ENCODE measurements around the gene CCL22. TPM values are rescaled to one million over a fixed set of nuclear protein-coding genes. Genes with fewer than 3 reads are reported as not detected.

The CCL22 gene
- total and polyA plus RNA-seq, 7 donors: 2.9 TPM; not detected in 6

- H3K27me3 ChIP-seq: no peaks in the 10 kb centered on the region
- H3K4me1 ChIP-seq: no peaks in the 10 kb centered on the region
- H3K4me3 ChIP-seq: no peak overlapping the region
- TF ChIP-seq POLR2A (IDR thresholded peaks at IDR 0.05) (no peak), POLR2AphosphoS5 (IDR thresholded peaks at IDR 0.05) (no peak), EP300 (IDR thresholded peaks at IDR 0.05) (no peak), CTCF (IDR thresholded peaks at IDR 0.05) (no peak)
- WGBS, 2 donors: 63 to 86% methylated on average over 5 of the region's 5 CpGs
- peak overlapping the region in 1 of 4 donors; percentile 43 for H3K27ac ChIP-seq
- no peaks in the 10 kb centered on the region for H3K9me3 ChIP-seq
- intact Hi-C loops (cut with DNase I): no loop called here
- H3K36me3 ChIP-seq: no peaks in the 10 kb centered on the region
- DNase-seq: no peak
These were observed 50.5 kb downstream of the CCL22 start for GRCh38 chr16:57409065-57409464.

GRCh38 chr16:57409870-57410587, 51.4 kb downstream of the CCL22 start:
- no peaks in the 10 kb centered on the region for H3K4me1 ChIP-seq
- no peaks in the 10 kb centered on the region for H3K9me3 ChIP-seq
- no peak overlapping the region for H3K27ac ChIP-seq
- intact Hi-C loops (cut with DNase I): no loop called here
- WGBS, 2 donors: 68 to 82% methylated on average over 14 of the region's 14 CpGs
- H3K4me3 ChIP-seq: no peak overlapping the region
- no peak for DNase-seq
- H3K36me3 ChIP-seq: no peaks in the 10 kb centered on the region
- H3K27me3 ChIP-seq: no peaks in the 10 kb centered on the region
- TF ChIP-seq CTCF (IDR thresholded peaks at IDR 0.05) (no peak), POLR2A (IDR thresholded peaks at IDR 0.05) (no peak), POLR2AphosphoS5 (IDR thresholded peaks at IDR 0.05) (no peak), EP300 (IDR thresholded peaks at IDR 0.05) (no peak)

GRCh38 chr16:57411362-57411976, 52.9 kb downstream of the CCL22 start:
- Histone ChIP-seq H3K27me3 (no peaks in the 10 kb centered on the region), H3K9me3 (no peaks in the 10 kb centered on the region), H3K36me3 (no peaks in the 10 kb centered on the region), H3K4me1 (peaks cover 0 to 3% (median 2%) of the 10 kb centered on the region in 4 donors), H3K4me3 (no peak overlapping the region), H3K27ac (no peak overlapping the region)
- intact Hi-C loops (cut with DNase I): no loop called here
- no peak for TF ChIP-seq POLR2AphosphoS5 (IDR thresholded peaks at IDR 0.05)
- 73 to 82% methylated on average over 12 of the region's 12 CpGs for WGBS, 2 donors
- DNase-seq: no peak

GRCh38 chr16:57412584-57412983, 54.0 kb downstream of the CCL22 start:
- H3K4me1 ChIP-seq: peaks cover 0 to 14% (median 13%) of the 10 kb centered on the region in 4 donors
- intact Hi-C loops (cut with DNase I): no loop called here
- WGBS, 2 donors: 94% methylated on average over 9 of the region's 9 CpGs
- H3K9me3 ChIP-seq: no peaks in the 10 kb centered on the region
- no peak overlapping the region for H3K27ac ChIP-seq
- DNase-seq: no peak
- H3K4me3 ChIP-seq: no peak overlapping the region
- no peak for TF ChIP-seq EP300 (IDR thresholded peaks at IDR 0.05)
- no peaks in the 10 kb centered on the region for H3K27me3 ChIP-seq
- no peaks in the 10 kb centered on the region for H3K36me3 ChIP-seq

- Histone ChIP-seq H3K36me3 (no peaks in the 10 kb centered on the region), H3K27ac (no peak overlapping the region), H3K27me3 (no peaks in the 10 kb centered on the region), H3K9me3 (no peaks in the 10 kb centered on the region), H3K4me3 (no peak overlapping the region), H3K4me1 (peaks cover 0 to 19% (median 14%) of the 10 kb centered on the region in 4 donors)
- TF ChIP-seq EP300 (IDR thresholded peaks at IDR 0.05): no peak
- TF ChIP-seq CTCF (IDR thresholded peaks at IDR 0.05): no peak
- TF ChIP-seq POLR2AphosphoS5 (IDR thresholded peaks at IDR 0.05): no peak
- no peak for TF ChIP-seq POLR2A (IDR thresholded peaks at IDR 0.05)
- 76 to 87% methylated on average over 5 of the region's 5 CpGs for whole genome bisulfite sequencing, 2 donors
- intact Hi-C loops (cut with DNase I): no loop called here
- no peak for DNase-seq
These were observed 54.7 kb downstream of the CCL22 start for GRCh38 chr16:57413301-57413730.
